Kidney epithelial cell (primary cell): ENCODE results near the gene ADAMTS2. TPM values are rescaled to one million over a fixed set of nuclear protein-coding genes. Genes with fewer than 3 reads are reported as not detected.

ENCODE experiments used
- DNase-seq: peaks from one replicate; pipeline ENCODE4 v3.0.0-alpha.2; 2010; ENCODE audit warnings: low read depth
- H3K27me3 ChIP-seq: 2 replicates; pipeline ENCODE4 v1.6.0; 2011; ENCODE audit warnings: low read length; ENCODE audit not compliant: control insufficient read depth, insufficient read depth
- H3K36me3 ChIP-seq: 2 replicates; pipeline ENCODE4 v1.5.1; 2011; ENCODE audit warnings: low read length; ENCODE audit not compliant: control insufficient read depth, insufficient read depth
- H3K4me3 ChIP-seq: 2 replicates; pipeline ENCODE4 v1.5.1; 2011; ENCODE audit warnings: low read depth, mild to moderate bottlenecking, control low read depth, low read length
- CTCF ChIP-seq: IDR thresholded peaks from 2 replicates; pipeline ENCODE4 v1.5.1; 2011; ENCODE audit warnings: mild to moderate bottlenecking, moderate library complexity, low read length, control low read depth, inconsistent platforms; ENCODE audit not compliant: insufficient read depth, poor library complexity, severe bottlenecking
- total RNA-seq: library from RNA; depleted of rRNA; stranded (reverse); fragments of >200 nt; gene quantifications from 2 replicates; pipeline ENCODE4 v1.2.3, GENCODE V29; 2015

The ADAMTS2 gene
- total RNA-seq, 1 donor from 2014 or later = 1.8 TPM

GRCh38 chr5:179309751-179310320 is 35.4 kb downstream of the ADAMTS2 start:
- no peaks in the 10 kb centered on the region for H3K36me3 ChIP-seq
- TF ChIP-seq CTCF = no peak

GRCh38 chr5:179309383-179309670 is 35.9 kb downstream of the ADAMTS2 start:
- no peak for DNase-seq
- H3K4me3 ChIP-seq = no peak overlapping the region
- no peaks in the 10 kb centered on the region for H3K36me3 ChIP-seq
- no peak for TF ChIP-seq CTCF
- no peaks in the 10 kb centered on the region for H3K27me3 ChIP-seq

More at GRCh38 chr5:179309751-179310320, 35.4 kb downstream of the ADAMTS2 start:
- Histone ChIP-seq H3K4me3 (no peak overlapping the region), H3K27me3 (no peaks in the 10 kb centered on the region)
- DNase-seq = no peak

- no peaks in the 10 kb centered on the region for H3K36me3 ChIP-seq
- no peak for TF ChIP-seq CTCF
- no peaks in the 10 kb centered on the region for H3K27me3 ChIP-seq
- DNase-seq = no peak
- H3K4me3 ChIP-seq = no peak overlapping the region
Observed at GRCh38 chr5:179308563-179309382, 36.5 kb downstream of the ADAMTS2 start.

GRCh38 chr5:179307931-179308471 is 37.3 kb downstream of the ADAMTS2 start:
- Histone ChIP-seq H3K4me3 (no peak overlapping the region), H3K27me3 (no peaks in the 10 kb centered on the region), H3K36me3 (no peaks in the 10 kb centered on the region)
- no peak for DNase-seq
- no peak for TF ChIP-seq CTCF

- no peaks in the 10 kb centered on the region for H3K27me3 ChIP-seq
- H3K36me3 ChIP-seq = no peaks in the 10 kb centered on the region
- TF ChIP-seq CTCF = no peak
- no peak for DNase-seq
- no peak overlapping the region for H3K4me3 ChIP-seq
Observed at GRCh38 chr5:179307013-179307800, 38.1 kb downstream of the ADAMTS2 start.
